Glomerular endothelial cell (primary cell): ENCODE results near the gene PHF21B. TPM values are rescaled to one million over a fixed set of nuclear protein-coding genes. Genes with fewer than 3 reads are reported as not detected.
"Not testable (repeated sequence)": the region's sequence is repeated elsewhere in the genome, so short reads cannot be mapped to it uniquely, and the experiment has no call there.

Experiments used
- DNase-seq: peaks from one replicate; pipeline ENCODE4 v3.0.0-alpha.2; 2011; ENCODE audit warnings: low read depth, low spot score; ENCODE audit errors: extremely low read depth
- total RNA-seq: library from RNA; depleted of rRNA; stranded (reverse); fragments of >200 nt; gene quantifications from 2 replicates; pipeline ENCODE4 v1.2.3, GENCODE V29; 2015

PHF21B gene
- total RNA-seq, 1 donor from 2014 or later, result not detected

- DNase-seq, result no peak
These were observed 128.2 kb downstream of the PHF21B start for GRCh38 chr22:44881624-44882023.

GRCh38 chr22:44880610-44881290 lies 129.1 kb downstream of the PHF21B start:
- no peak for DNase-seq

GRCh38 chr22:44879301-44879680 lies 130.5 kb downstream of the PHF21B start:
- no peak for DNase-seq

- no peak for DNase-seq
These were observed 131.1 kb downstream of the PHF21B start for GRCh38 chr22:44878483-44879300.

GRCh38 chr22:44876921-44877320 lies 132.9 kb downstream of the PHF21B start:
- DNase-seq, result no peak

- DNase-seq, result no peak
These were observed 138.0 kb downstream of the PHF21B start for GRCh38 chr22:44871782-44872181.

GRCh38 chr22:44870021-44870420 lies 139.8 kb downstream of the PHF21B start:
- no peak for DNase-seq

- no peak for DNase-seq
These were observed 140.6 kb downstream of the PHF21B start for GRCh38 chr22:44869196-44869595.

GRCh38 chr22:44865193-44866057 lies 144.4 kb downstream of the PHF21B start:
- no peak for DNase-seq

- DNase-seq, result no peak
These were observed 146.6 kb downstream of the PHF21B start for GRCh38 chr22:44862981-44863860.

- no peak for DNase-seq
These were observed 147.5 kb downstream of the PHF21B start for GRCh38 chr22:44862281-44862680.

- DNase-seq, result no peak
These were observed 148.6 kb downstream of the PHF21B start for GRCh38 chr22:44861245-44861644.

GRCh38 chr22:44860311-44860710 lies 149.5 kb downstream of the PHF21B start:
- DNase-seq, result no peak

- DNase-seq, result no peak
These were observed 150.2 kb downstream of the PHF21B start for GRCh38 chr22:44859641-44860040.

GRCh38 chr22:44858819-44859218 lies 151.0 kb downstream of the PHF21B start:
- DNase-seq, result not testable (repeated sequence)

GRCh38 chr22:44855855-44856254 lies 153.9 kb downstream of the PHF21B start:
- DNase-seq, result no peak

GRCh38 chr22:44854641-44855040 lies 155.2 kb downstream of the PHF21B start:
- DNase-seq, result not testable (repeated sequence)

- DNase-seq, result no peak
These were observed 158.9 kb downstream of the PHF21B start for GRCh38 chr22:44850946-44851345.

- no peak for DNase-seq
These were observed 160.9 kb downstream of the PHF21B start for GRCh38 chr22:44848791-44849420.

- DNase-seq, result no peak
These were observed 161.5 kb downstream of the PHF21B start for GRCh38 chr22:44848296-44848741.
